Measurements from ENCODE around the gene BMP5.

GRCh38 chr6:55868771-55869479, 6.5 kb downstream of the BMP5 start:
- TF ChIP-seq CTCF (conservative IDR thresholded peaks at IDR 0.05; ENCODE audit: low read length) (no peak), EZH2phosphoT487 (IDR thresholded peaks at IDR 0.05; ENCODE audit: borderline replicate concordance) (no peak)
